HFFc6 (cell line): ENCODE measurements around the gene RPL29. TPM values are rescaled to one million over a fixed set of nuclear protein-coding genes. Genes with fewer than 3 reads are reported as not detected.

Experiments used
- DNase-seq: peaks from one replicate; pipeline ENCODE4 v3.0.0-alpha.2; 2018
- H3K27ac Mint-ChIP-seq: 2 replicates; pipeline ENCODE4 v1.8.0; 2020; ENCODE audit warnings: mild to moderate bottlenecking, mixed read lengths
- H3K27me3 Mint-ChIP-seq: 2 replicates; pipeline ENCODE4 v1.8.0; 2021; ENCODE audit warnings: mild to moderate bottlenecking, moderate library complexity, mixed read lengths; ENCODE audit not compliant: insufficient read depth
- H3K36me3 Mint-ChIP-seq: 2 replicates; pipeline ENCODE4 v1.8.0; 2021; ENCODE audit warnings: low read depth, mixed read lengths
- H3K4me1 Mint-ChIP-seq: 2 replicates; pipeline ENCODE4 v1.8.0; 2020; ENCODE audit warnings: low read depth, mixed read lengths
- H3K4me3 Mint-ChIP-seq: 2 replicates; pipeline ENCODE4 v1.8.0; 2020; ENCODE audit warnings: mild to moderate bottlenecking, moderate library complexity, mixed read lengths
- H3K9me3 Mint-ChIP-seq: 2 replicates; pipeline ENCODE4 v1.8.0; 2020; ENCODE audit warnings: mild to moderate bottlenecking, mixed read lengths
- CTCF ChIP-seq: fragments of 200-600 bp; sonication (generic); IDR thresholded peaks from 2 replicates; pipeline ENCODE4 v1.5.0; 2021; ENCODE audit warnings: antibody characterized with exemption, mild to moderate bottlenecking
- total RNA-seq, 6 experiments: library from RNA; stranded (reverse); fragmentation: NEBNext Ultra II Directional; extraction: Animal tissue kit (Norgen Biotek cat#: 25700); gene quantifications; 2 replicates in 1 of 6; 3 replicates in 5 of 6; pipeline ENCODE4 v1.2.3, GENCODE V29; 2021

RPL29 gene
- total RNA-seq, 6 experiments from 2014 or later = 1,011 to 1,270 (median 1,111) TPM

- Mint-ChIP-seq H3K36me3 (no peaks in the 10 kb centered on the region), H3K4me1 (peaks cover 27% of the 10 kb centered on the region), H3K4me3 (no peak overlapping the region), H3K9me3 (peaks cover 3% of the 10 kb centered on the region; the same call in 1 of the 2 replicates), H3K27ac (no peak overlapping the region), H3K27me3 (no peaks in the 10 kb centered on the region; the same call in 1 of the 2 replicates)
- no peak for DNase-seq
- TF ChIP-seq CTCF = no peak
Observed at GRCh38 chr3:52025453-52025852, 29.8 kb upstream of the RPL29 start.

GRCh38 chr3:52024765-52025452 lies 29.2 kb upstream of the RPL29 start:
- Mint-ChIP-seq H3K27ac (no peak overlapping the region), H3K4me3 (no peak overlapping the region), H3K4me1 (peaks cover 27% of the 10 kb centered on the region), H3K27me3 (no peaks in the 10 kb centered on the region; the same call in 1 of the 2 replicates), H3K9me3 (no peaks in the 10 kb centered on the region), H3K36me3 (no peaks in the 10 kb centered on the region)
- no peak for DNase-seq
- TF ChIP-seq CTCF = no peak

GRCh38 chr3:52023860-52024764 lies 28.4 kb upstream of the RPL29 start:
- H3K4me1 Mint-ChIP-seq = peaks cover 27% of the 10 kb centered on the region
- no peaks in the 10 kb centered on the region for H3K36me3 Mint-ChIP-seq
- H3K4me3 Mint-ChIP-seq = no peak overlapping the region
- no peak for DNase-seq
- TF ChIP-seq CTCF = no peak
- H3K9me3 Mint-ChIP-seq = no peaks in the 10 kb centered on the region
- H3K27ac Mint-ChIP-seq = no peak overlapping the region
- H3K27me3 Mint-ChIP-seq = no peaks in the 10 kb centered on the region; the same call in 1 of the 2 replicates

- Mint-ChIP-seq H3K27ac (peak overlapping the region; percentile 69; the same call in 1 of the 2 replicates), H3K4me1 (peaks cover 27% of the 10 kb centered on the region), H3K36me3 (no peaks in the 10 kb centered on the region), H3K4me3 (no peak overlapping the region), H3K9me3 (no peaks in the 10 kb centered on the region), H3K27me3 (no peaks in the 10 kb centered on the region; the same call in 1 of the 2 replicates)
- no peak for TF ChIP-seq CTCF
- no peak for DNase-seq
Observed at GRCh38 chr3:52023101-52023770, 27.5 kb upstream of the RPL29 start.

GRCh38 chr3:52022323-52023100 lies 26.8 kb upstream of the RPL29 start:
- Mint-ChIP-seq H3K27ac (peak overlapping the region; percentile 69), H3K36me3 (no peaks in the 10 kb centered on the region), H3K9me3 (no peaks in the 10 kb centered on the region), H3K27me3 (no peaks in the 10 kb centered on the region; the same call in 1 of the 2 replicates), H3K4me1 (peaks cover 30% of the 10 kb centered on the region), H3K4me3 (no peak overlapping the region)
- peak; percentile 48 for DNase-seq
- no peak for TF ChIP-seq CTCF
